Nasal cavity respiratory epithelium epithelial cell of viscerocranial mucosa (primary cell): ENCODE measurements around the gene OR56A1. TPM values are rescaled to one million over a fixed set of nuclear protein-coding genes. Genes with fewer than 3 reads are reported as not detected.

ENCODE experiments used
- total RNA-seq: library from RNA; depleted of rRNA; stranded (reverse); fragments of >200 nt; gene quantifications from 2 replicates; pipeline ENCODE4 v1.2.3, GENCODE V29; 2014

OR56A1 gene
- not detected in 2 replicates for total RNA-seq

DNA sequence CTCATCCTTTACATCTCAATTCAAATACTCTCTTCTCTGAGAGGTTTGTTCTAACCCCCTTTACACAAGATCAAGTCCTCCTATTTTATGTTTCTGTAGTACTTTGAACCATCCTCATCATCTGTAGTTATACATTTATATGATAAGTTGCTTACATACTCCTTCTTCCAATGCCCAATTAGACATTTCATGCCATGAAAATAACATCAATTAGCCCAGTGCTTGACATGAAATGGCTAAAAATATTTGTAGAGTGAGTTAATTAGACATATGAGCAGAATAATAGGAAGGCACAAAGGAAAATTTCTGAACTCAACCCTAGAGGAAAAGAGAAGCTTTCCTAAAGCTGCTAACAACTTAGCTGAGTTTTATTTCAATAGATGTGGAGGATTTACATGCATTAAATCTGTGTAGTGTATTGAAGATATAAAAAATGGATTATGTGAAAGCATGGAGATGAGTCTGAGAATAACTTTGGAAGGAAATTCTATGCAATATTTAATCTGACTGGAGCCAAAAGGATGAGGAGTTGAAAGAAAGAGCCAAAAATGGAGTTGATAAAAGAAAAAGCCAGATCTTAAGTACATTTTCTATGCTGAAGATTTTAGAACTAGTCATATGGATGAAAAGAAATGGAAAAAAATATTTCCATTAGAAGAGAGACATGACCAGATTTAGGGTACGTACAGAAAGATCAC lies at the start of gene OR56A1:
OR56A1 (minus strand) TSS at position 51 of the 698 bp plus-strand sequence. CDS start 3,066 bp downstream, outside the sequence.

DNA sequence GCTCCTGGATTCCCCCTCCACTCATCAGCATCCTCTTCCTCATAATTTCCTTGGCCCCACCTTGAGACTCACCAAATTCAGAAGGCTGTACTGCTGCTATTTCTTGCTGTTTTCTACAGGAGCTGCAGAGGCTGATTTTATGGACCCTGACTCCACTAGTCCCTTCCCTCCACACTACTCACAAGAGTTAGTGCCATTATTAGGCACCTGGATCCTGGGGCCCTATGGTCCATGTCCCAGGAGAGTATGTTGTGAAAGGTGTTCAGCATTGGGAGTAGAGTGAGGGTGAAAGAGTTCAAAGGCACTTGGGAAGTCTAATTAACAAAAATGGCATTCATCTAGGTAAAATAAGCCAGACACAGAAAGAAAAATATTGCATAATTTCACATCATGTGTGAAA lies 23.7 kb downstream of the OR56A1 start, which contains the start of gene OR56A4:
OR56A4 (minus strand) TSS at position 101 of the 400 bp plus-strand sequence. CDS start 3,954 bp downstream, outside the sequence.

GRCh38 chr11:5986885-5987284 lies 43.7 kb downstream of the OR56A1 start, which contains the start of gene OR52L1:
Gene OR52L1, minus strand, starts transcription at chr11:5986985. Its CDS starts 55 bp downstream, at chr11:5986930.

Other genes starting within 250 kb of the OR56A1 start
- gene OR52N5, start 247.4 kb downstream of the OR56A1 start, total RNA-seq = not detected in 2 replicates
- gene OR52N1, start 239.5 kb downstream of the OR56A1 start, total RNA-seq = not detected in 2 replicates
- gene OR52N2, start 221.8 kb downstream of the OR56A1 start, total RNA-seq = not detected in 2 replicates
- gene OR52E6, start 188.9 kb downstream of the OR56A1 start, total RNA-seq = not detected in 2 replicates
- gene OR52E8, start 173.1 kb downstream of the OR56A1 start, total RNA-seq = not detected in 2 replicates
- gene OR52E4, start 150.1 kb downstream of the OR56A1 start, total RNA-seq = not detected in 2 replicates
- not detected in 2 replicates for gene OR52E5, start 137.6 kb downstream of the OR56A1 start, total RNA-seq
- gene OR56A3, start 88.5 kb downstream of the OR56A1 start, total RNA-seq = not detected in 2 replicates
- gene OR56A5, start 62.3 kb downstream of the OR56A1 start, total RNA-seq = not detected in 2 replicates
- not detected in 2 replicates for gene OR52L1, start 43.8 kb downstream of the OR56A1 start, total RNA-seq
- not detected in 2 replicates for gene OR56A4, start 23.8 kb downstream of the OR56A1 start, total RNA-seq
- gene OR56B4, start 76.9 kb upstream of the OR56A1 start, total RNA-seq = not detected in 2 replicates
- gene OR52B2, start 139.6 kb upstream of the OR56A1 start, total RNA-seq = not detected in 2 replicates
- gene OR52W1, start 168.5 kb upstream of the OR56A1 start, total RNA-seq = not detected in 2 replicates
- gene C11orf42, start 174.8 kb upstream of the OR56A1 start, total RNA-seq = not detected in 2 replicates
- 8.9 and 15.4 TPM in 2 replicates for gene FHIP1B, start 203.9 kb upstream of the OR56A1 start, total RNA-seq
- gene CNGA4, start 208.3 kb upstream of the OR56A1 start, total RNA-seq = 0.07 TPM in 1 of 2 replicates, not detected in the other
- not detected in 2 replicates for gene CCKBR, start 229.1 kb upstream of the OR56A1 start, total RNA-seq